Heart right ventricle (tissue), 16 donors: ENCODE measurements around the gene NUMBL. TPM values are rescaled to one million over a fixed set of nuclear protein-coding genes. Genes with fewer than 3 reads are reported as not detected.

Experiments
- ATAC-seq, 8 donors: fragments of 200-7000 bp; cut with Tn5 transposase; one replicate each; pipeline ENCODE4 v1.9.1; 2020; ENCODE audit warnings: mild to moderate bottlenecking in 8 of 8, moderate library complexity in 8 of 8, moderate number of reproducible peaks in 1 of 8
- DNase-seq, 2 donors: peaks; one replicate each; pipeline ENCODE4 v3.0.0-alpha.2; 2020
- H3K27ac ChIP-seq, 10 donors: fragments of 200-600 bp; sonication (generic) in 2 of 10; one replicate each; pipeline versions ENCODE4 v1.5.0 to v1.8.0; 2020 to 2022; ENCODE audit warnings: mild to moderate bottlenecking in 3 of 10
- H3K27me3 ChIP-seq, 7 donors: fragments of 200-600 bp; one replicate each; pipeline ENCODE4 v1.8.0; 2021 to 2022; ENCODE audit warnings: mild to moderate bottlenecking in 2 of 7
- H3K36me3 ChIP-seq, 9 donors: fragments of 200-600 bp; sonication (generic) in 1 of 9; one replicate each; pipeline versions ENCODE4 v1.5.0 to v1.8.0; 2020 to 2022; ENCODE audit warnings: mild to moderate bottlenecking in 2 of 9
- H3K4me1 ChIP-seq, 9 donors: fragments of 200-600 bp; sonication (generic) in 1 of 9; one replicate each; pipeline versions ENCODE4 v1.5.0 to v1.8.0; 2020 to 2022; ENCODE audit warnings: mild to moderate bottlenecking in 4 of 9
- H3K4me3 ChIP-seq, 10 donors: fragments of 200-600 bp; sonication (generic) in 2 of 10; one replicate each; pipeline versions ENCODE4 v1.5.0 to v1.8.0; 2020 to 2022; ENCODE audit warnings: mild to moderate bottlenecking in 7 of 10, moderate library complexity in 2 of 10
- H3K9me3 ChIP-seq, 11 donors: fragments of 200-600 bp in 10 of 11; sonication (generic) in 2 of 11; one replicate each; pipeline versions ENCODE4 v1.5.0 to v1.8.0; 2013 to 2022; ENCODE audit warnings: mild to moderate bottlenecking in 2 of 11, control low read depth in 1 of 11, moderate library complexity in 1 of 11
- CTCF ChIP-seq, 9 donors: fragments of 200-600 bp; sonication (generic) in 2 of 9; IDR thresholded peaks; one replicate each; pipeline versions ENCODE4 v1.5.0 to v1.8.0; 2021 to 2022; ENCODE audit warnings: antibody characterized with exemption in 9 of 9, mild to moderate bottlenecking in 5 of 9, moderate library complexity in 1 of 9
- WGBS, 2 donors: extraction: QIAGEN DNeasy Blood & Tissue Kit; methylation state at CpG; one replicate each; pipeline ENCODE4 v1.1.7; 2013; ENCODE audit warnings: inconsistent platforms in 1 of 2; 5-methylcytosine and 5-hydroxymethylcytosine counted together
- intact Hi-C, 10 donors: fragments of 100-400 bp; cut with DNase I; formaldehyde crosslinking; loops; one replicate each; pipeline versions ENCODE4 v1.11.1 to v1.14.2; 2022
- polyA plus RNA-seq, 2 donors: library from polyadenylated mRNA; stranded (reverse); fragments of 200-250 nt; gene quantifications; one replicate each; pipeline ENCODE4 v1.2.3, GENCODE V29; 2013
- total RNA-seq, 10 donors: library from RNA; stranded (reverse); fragmentation: NEBNext Ultra II Directional in 3 of 10; extraction: Animal tissue kit (Norgen Biotek cat#: 25700) in 3 of 10; gene quantifications; one replicate each; pipeline versions ENCODE4 v1.2.1 to v1.2.4, GENCODE V29; 2021 to 2023
- donor health status: Arrhythmogenic right ventricular cardiomyopathy.
- donor health status: ischemic (EF 13 %, LVEDD 7.1; RV severe dilation, severe dysfunction).
- donor health status: healthy with polysubstance abuse.
- donor health status: DM: no; HTN: yes; CAD: no.
- donor health status: DM: no; HTN: no; CAD: no.
- donor health status: ischemic (EF 25% LVEDD 6.9; RV normal size, moderate dysfunction).
- donor health status: ischemic (EF 25% LVEDD 5.7; RV mildly dilated, moderate dysfunction).
- donor health status: healthy.
- donor health status: DM: yes; HTN: yes; CAD: no.
- donor health status: Ischemic cardiomyopathy.
- donor health status: ischemic (EF 35%, LVEDD 5.7; RV mildly dilated, moderate dysfunction).
- donor health status: nonischemic (EF 11% LVEDD 7.7; RV severe dilation, severe dysfunction).
- donor health status: DM: yes; HTN: yes; CAD: no.
- donor health status: PGD.
- donor health status: ischemic (EF 29% LVEDD 5.4; RV normal size, mild dysfunction).
- donor health status: nonischemic (EF 23%, LVEDD 6.1; RV moderate dilation, normal function).

The NUMBL gene
- total and polyA plus RNA-seq, 12 donors, result 7.1 to 15.3 (median 10.7) TPM

DNA sequence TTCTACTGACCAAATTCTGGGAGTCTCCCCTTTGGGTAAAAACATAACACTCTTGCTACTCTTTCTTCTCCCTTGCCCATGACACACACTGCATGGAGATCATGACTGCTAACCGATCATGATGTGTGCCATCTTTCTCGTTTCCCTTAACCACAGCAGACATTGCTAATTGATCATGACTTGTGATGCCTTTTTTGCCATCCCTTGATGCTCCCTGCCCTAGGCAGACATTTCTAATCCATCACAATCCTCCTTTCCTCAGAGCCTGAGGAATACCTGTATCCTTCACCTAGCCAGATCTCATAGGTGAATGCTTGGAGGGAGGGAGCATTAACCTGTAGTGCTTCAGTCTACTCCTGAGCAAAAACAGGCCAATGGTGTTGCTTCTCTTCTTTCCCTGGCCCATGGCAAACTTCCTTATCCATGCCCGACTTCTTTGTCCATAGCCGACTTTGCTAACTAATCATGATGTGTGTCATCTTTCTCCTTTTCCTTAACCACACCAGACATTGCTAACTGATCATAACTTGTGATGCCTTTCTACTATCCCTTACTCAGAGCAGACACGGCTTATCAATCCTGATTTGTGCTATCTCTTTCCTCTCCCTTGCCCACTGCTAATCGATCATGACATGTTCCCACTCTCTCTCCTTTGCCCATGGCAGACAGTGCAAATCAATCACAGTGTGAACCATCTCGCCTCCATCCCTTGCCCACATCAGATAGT, 17.7 kb downstream of the NUMBL start:
- ATAC-seq, result no peak
- 89 to 92% methylated on average over 7 of the region's 7 CpGs for WGBS, 2 donors
- intact Hi-C loops, result loop anchor here in 1 of 10 donors (5.0 kb wide), 1 partner anchor 70 kb away; no protein-coding TSS in a partner anchor

GRCh38 chr19:40672038-40672437, 18.4 kb downstream of the NUMBL start:
- intact Hi-C loops, result loop anchor here in 1 of 10 donors (5.0 kb wide), 1 partner anchor 70 kb away; no protein-coding TSS in a partner anchor
- Histone ChIP-seq H3K27me3 (no peaks in the 10 kb centered on the region), H3K4me3 (no peak overlapping the region), H3K27ac (peak overlapping the region in 7 of 10 donors; percentile 22 to 67 (median 50)), H3K9me3 (no peaks in the 10 kb centered on the region), H3K4me1 (peaks cover 0 to 14% (median 3%) of the 10 kb centered on the region in 9 donors), H3K36me3 (peaks cover 4 to 100% (median 52%) of the 10 kb centered on the region in 9 donors)
- WGBS, 2 donors, result 86 to 97% methylated on average over 2 of the region's 2 CpGs
- no peak for TF ChIP-seq CTCF (IDR thresholded peaks at IDR 0.05)
- no peak for DNase-seq
- ATAC-seq, result no peak

More for the DNA sequence above, 17.7 kb downstream of the NUMBL start:
- H3K4me3 ChIP-seq, result no peak overlapping the region
- TF ChIP-seq CTCF (IDR thresholded peaks at IDR 0.05), result no peak
- peaks cover 4 to 100% (median 58%) of the 10 kb centered on the region in 9 donors for H3K36me3 ChIP-seq
- no peak overlapping the region for H3K27ac ChIP-seq
- DNase-seq, result no peak
- no peaks in the 10 kb centered on the region for H3K9me3 ChIP-seq
- peaks cover 0 to 14% (median 3%) of the 10 kb centered on the region in 9 donors for H3K4me1 ChIP-seq
- H3K27me3 ChIP-seq, result no peaks in the 10 kb centered on the region

GRCh38 chr19:40671404-40671803, 19.0 kb downstream of the NUMBL start:
- Histone ChIP-seq H3K27ac (peak overlapping the region in 7 of 10 donors; percentile 22 to 67 (median 50)), H3K36me3 (peaks cover 4 to 98% (median 48%) of the 10 kb centered on the region in 9 donors), H3K9me3 (no peaks in the 10 kb centered on the region), H3K4me1 (peaks cover 0 to 14% (median 3%) of the 10 kb centered on the region in 9 donors), H3K4me3 (no peak overlapping the region), H3K27me3 (no peaks in the 10 kb centered on the region)
- intact Hi-C loops, result loop anchor here in 1 of 10 donors (5.0 kb wide), 1 partner anchor 71 kb away; no protein-coding TSS in a partner anchor
- 48 to 63% methylated on average over 9 of the region's 9 CpGs for WGBS, 2 donors
- ATAC-seq, result peak; percentile 13 to 93 (median 84)
- peak in 1 of 2 donors; percentile 42 for DNase-seq
- no peak for TF ChIP-seq CTCF (IDR thresholded peaks at IDR 0.05)

GRCh38 chr19:40668991-40669614, 21.3 kb downstream of the NUMBL start:
- 96 to 98% methylated on average over 7 of the region's 7 CpGs for WGBS, 2 donors
- H3K27ac ChIP-seq, result no peak overlapping the region
- no peak for TF ChIP-seq CTCF (IDR thresholded peaks at IDR 0.05)
- no peaks in the 10 kb centered on the region for H3K9me3 ChIP-seq
- H3K4me3 ChIP-seq, result no peak overlapping the region
- H3K27me3 ChIP-seq, result no peaks in the 10 kb centered on the region
- intact Hi-C loops, result loop anchor here in 3 of 10 donors (10.0 kb wide), 3 partner anchors 306 to 596 kb away; partner anchors contain the start of gene HNRNPUL1 (in 1 of the 3)
- H3K36me3 ChIP-seq, result peaks cover 4 to 75% (median 38%) of the 10 kb centered on the region in 9 donors
- DNase-seq (no peak), ATAC-seq (no peak)
- H3K4me1 ChIP-seq, result peaks cover 0 to 13% (median 3%) of the 10 kb centered on the region in 9 donors
